ENCODE measurements around the gene PRSS2.

DNA sequence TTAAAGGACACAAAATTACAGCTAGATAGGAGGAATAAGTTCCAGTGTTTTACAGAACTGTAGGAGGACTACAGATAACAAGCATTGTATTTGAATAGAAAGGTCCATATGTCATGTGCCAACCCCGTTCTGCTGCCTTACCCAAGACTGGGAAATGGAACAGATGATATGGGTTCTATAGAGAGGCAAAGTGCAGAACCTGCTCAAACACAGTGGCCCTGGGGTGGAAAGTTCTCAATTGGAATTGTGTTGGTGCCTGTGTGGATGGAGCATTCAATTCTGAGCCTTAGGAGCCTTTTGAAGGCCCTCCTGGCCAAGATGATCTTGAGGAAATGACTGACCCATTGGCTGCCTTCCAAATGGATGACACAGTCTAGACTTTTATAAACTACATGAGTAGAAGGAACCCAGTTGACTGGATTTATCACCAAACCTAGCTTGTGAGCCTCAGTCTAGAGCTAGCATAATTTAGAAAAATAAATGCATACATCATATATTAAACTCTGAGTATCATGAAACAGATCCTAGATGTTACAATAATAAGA lies 25.6 kb upstream of the PRSS2 start:
- TF ChIP-seq GATA2 (IDR thresholded peaks at IDR 0.05; ENCODE audit: low read depth, low read length) (no peak), GATA3 (IDR thresholded peaks at IDR 0.05; ENCODE audit: low read depth, low read length) (no peak)
